Erythroblast (primary cell): ENCODE data around the gene KRTAP10-1.

Experiments
- GATA1 ChIP-seq: IDR thresholded peaks from 2 replicates; pipeline ENCODE4 v1.6.1; 2011; ENCODE audit warnings: low read depth, mild to moderate bottlenecking, control low read depth, low read length, moderate library complexity
- POLR2A ChIP-seq: IDR thresholded peaks from 2 replicates; pipeline ENCODE4 v1.6.1; 2011; ENCODE audit warnings: mild to moderate bottlenecking, low read length

- TF ChIP-seq POLR2A (no peak), GATA1 (no peak)
These were observed 23.7 kb downstream of the KRTAP10-1 start for GRCh38 chr21:44516342-44516741.
